IgD-negative memory B cell (primary cell): ENCODE measurements around the gene TOX3. TPM values are rescaled to one million over a fixed set of nuclear protein-coding genes. Genes with fewer than 3 reads are reported as not detected.

Experiments
- H3K27ac Mint-ChIP-seq, 3 donors: one replicate each; pipeline ENCODE4 v1.8.0; 2020 to 2022; ENCODE audit warnings: mild to moderate bottlenecking in 3 of 3, mixed read lengths in 3 of 3, moderate library complexity in 1 of 3
- H3K27me3 Mint-ChIP-seq: one replicate; pipeline ENCODE4 v1.8.0; 2021; ENCODE audit warnings: mixed read lengths
- H3K36me3 Mint-ChIP-seq: one replicate; pipeline ENCODE4 v1.8.0; 2020; ENCODE audit warnings: mild to moderate bottlenecking, mixed read lengths
- H3K4me1 Mint-ChIP-seq, 3 donors: one replicate each; pipeline ENCODE4 v1.8.0; 2020 to 2022; ENCODE audit warnings: mixed read lengths in 3 of 3, mild to moderate bottlenecking in 1 of 3
- H3K4me3 Mint-ChIP-seq, 4 donors: one replicate each; pipeline ENCODE4 v1.8.0; 2020 to 2022; ENCODE audit warnings: mild to moderate bottlenecking in 4 of 4, mixed read lengths in 4 of 4, moderate library complexity in 3 of 4
- H3K9me3 Mint-ChIP-seq, 3 donors: one replicate each; pipeline ENCODE4 v1.8.0; 2020 to 2021; ENCODE audit warnings: mixed read lengths in 3 of 3, mild to moderate bottlenecking in 1 of 3
- polyA plus RNA-seq: library from polyadenylated mRNA; unstranded; fragments of 300-500 nt; fragmentation: Illumina TruSeq; gene quantifications from one replicate; pipeline ENCODE4 v1.2.3, GENCODE V29; 2021

The TOX3 gene
- polyA plus RNA-seq: not detected

GRCh38 chr16:52547004-52547833, at the start of gene TOX3:
Gene TOX3, minus strand, starts transcription at chr16:52547143. Its CDS starts 420 bp downstream, at chr16:52546723.
- Mint-ChIP-seq H3K4me1 (peaks cover 0 to 3% (median 2%) of the 10 kb centered on the region in 3 donors), H3K4me3 (peak within 1 kb of the TSS in 1 of 4 donors; percentile 60), H3K36me3 (peaks cover 2% of the 10 kb centered on the region), H3K27me3 (peaks cover 30% of the 10 kb centered on the region), H3K27ac (no peak within 1 kb of the TSS), H3K9me3 (peaks cover 0 to 2% (median 2%) of the 10 kb centered on the region in 3 donors)

- peaks cover 2% of the 10 kb centered on the region for H3K36me3 Mint-ChIP-seq
- no peak overlapping the region for H3K27ac Mint-ChIP-seq
- peaks cover 2 to 5% (median 2%) of the 10 kb centered on the region in 3 donors for H3K9me3 Mint-ChIP-seq
- no peaks in the 10 kb centered on the region for H3K4me1 Mint-ChIP-seq
- no peak overlapping the region for H3K4me3 Mint-ChIP-seq
- H3K27me3 Mint-ChIP-seq: no peaks in the 10 kb centered on the region
These were observed 45.8 kb upstream of the TOX3 start for GRCh38 chr16:52592778-52593177.

- Mint-ChIP-seq H3K9me3 (peaks cover 0 to 4% (median 2%) of the 10 kb centered on the region in 3 donors), H3K4me3 (no peak overlapping the region), H3K4me1 (no peaks in the 10 kb centered on the region)
These were observed 45.1 kb upstream of the TOX3 start for GRCh38 chr16:52591934-52592592.

GRCh38 chr16:52591471-52591870, 44.5 kb upstream of the TOX3 start:
- Mint-ChIP-seq H3K9me3 (peaks cover 0 to 2% (median 0%) of the 10 kb centered on the region in 3 donors), H3K36me3 (peaks cover 2% of the 10 kb centered on the region), H3K4me1 (no peaks in the 10 kb centered on the region), H3K27me3 (no peaks in the 10 kb centered on the region), H3K27ac (no peak overlapping the region), H3K4me3 (no peak overlapping the region)

More at GRCh38 chr16:52591934-52592592, 45.1 kb upstream of the TOX3 start:
- H3K27me3 Mint-ChIP-seq: no peaks in the 10 kb centered on the region
- no peak overlapping the region for H3K27ac Mint-ChIP-seq
- peaks cover 2% of the 10 kb centered on the region for H3K36me3 Mint-ChIP-seq

DNA sequence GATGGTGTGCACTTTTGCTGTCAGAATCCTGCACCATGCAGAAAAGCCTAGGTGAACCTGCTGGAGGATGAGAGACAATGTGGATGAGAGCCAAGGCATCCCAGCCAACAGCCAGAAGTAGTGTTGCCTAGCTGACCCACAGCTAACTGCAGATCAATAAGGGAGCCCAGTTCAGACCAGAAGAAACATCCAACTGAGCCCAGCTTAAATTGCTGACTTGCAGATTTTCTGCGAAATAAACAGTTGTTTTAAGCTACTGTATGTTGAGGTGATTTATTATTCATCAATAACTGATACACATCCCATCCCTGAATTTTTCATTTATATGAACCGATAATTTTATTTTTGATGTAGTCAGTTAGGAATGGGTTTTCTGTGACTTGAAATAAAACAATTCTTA, 39.2 kb upstream of the TOX3 start:
- Mint-ChIP-seq H3K4me1 (no peaks in the 10 kb centered on the region), H3K36me3 (peaks cover 2% of the 10 kb centered on the region), H3K4me3 (no peak overlapping the region), H3K27me3 (no peaks in the 10 kb centered on the region), H3K27ac (no peak overlapping the region), H3K9me3 (peaks cover 0 to 5% (median 2%) of the 10 kb centered on the region in 3 donors)

GRCh38 chr16:52584354-52585320, 37.7 kb upstream of the TOX3 start:
- Mint-ChIP-seq H3K27me3 (no peaks in the 10 kb centered on the region), H3K9me3 (peaks cover 0 to 2% (median 2%) of the 10 kb centered on the region in 3 donors), H3K36me3 (peaks cover 2% of the 10 kb centered on the region), H3K4me3 (no peak overlapping the region), H3K27ac (no peak overlapping the region), H3K4me1 (no peaks in the 10 kb centered on the region)

DNA sequence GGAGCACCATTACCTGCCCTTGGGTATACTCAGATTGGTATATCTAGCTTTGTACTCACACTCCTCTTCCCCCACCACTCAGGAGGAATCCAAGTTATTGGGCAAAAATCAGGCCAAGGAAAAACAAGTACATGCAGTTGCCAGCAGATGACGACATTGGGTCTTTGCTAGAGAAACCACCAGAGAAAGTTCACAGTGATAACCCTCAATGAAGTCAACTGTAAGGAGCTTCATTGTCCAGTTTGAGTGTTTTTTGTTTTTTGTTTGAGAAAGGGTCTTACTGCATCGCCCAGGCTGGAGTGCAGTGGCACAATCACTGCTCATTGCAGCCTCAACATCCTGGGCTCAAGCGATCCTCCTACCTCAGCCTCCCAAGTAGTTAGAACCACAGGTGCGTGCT, 34.6 kb upstream of the TOX3 start:
- Mint-ChIP-seq H3K9me3 (peaks cover 0 to 2% (median 2%) of the 10 kb centered on the region in 3 donors), H3K4me1 (no peaks in the 10 kb centered on the region), H3K36me3 (no peaks in the 10 kb centered on the region), H3K27me3 (no peaks in the 10 kb centered on the region), H3K27ac (no peak overlapping the region), H3K4me3 (no peak overlapping the region)

GRCh38 chr16:52580488-52580887, 33.5 kb upstream of the TOX3 start:
- Mint-ChIP-seq H3K9me3 (peaks cover 0 to 2% (median 0%) of the 10 kb centered on the region in 3 donors), H3K27me3 (peaks cover 2% of the 10 kb centered on the region), H3K4me1 (no peaks in the 10 kb centered on the region), H3K36me3 (no peaks in the 10 kb centered on the region), H3K4me3 (no peak overlapping the region), H3K27ac (no peak overlapping the region)

GRCh38 chr16:52578829-52579498, 32.0 kb upstream of the TOX3 start:
- peaks cover 2% of the 10 kb centered on the region for H3K27me3 Mint-ChIP-seq
- H3K36me3 Mint-ChIP-seq: no peaks in the 10 kb centered on the region
- no peaks in the 10 kb centered on the region for H3K9me3 Mint-ChIP-seq
- no peaks in the 10 kb centered on the region for H3K4me1 Mint-ChIP-seq
- no peak overlapping the region for H3K27ac Mint-ChIP-seq
- peak overlapping the region in 1 of 4 donors; percentile 39 for H3K4me3 Mint-ChIP-seq

DNA sequence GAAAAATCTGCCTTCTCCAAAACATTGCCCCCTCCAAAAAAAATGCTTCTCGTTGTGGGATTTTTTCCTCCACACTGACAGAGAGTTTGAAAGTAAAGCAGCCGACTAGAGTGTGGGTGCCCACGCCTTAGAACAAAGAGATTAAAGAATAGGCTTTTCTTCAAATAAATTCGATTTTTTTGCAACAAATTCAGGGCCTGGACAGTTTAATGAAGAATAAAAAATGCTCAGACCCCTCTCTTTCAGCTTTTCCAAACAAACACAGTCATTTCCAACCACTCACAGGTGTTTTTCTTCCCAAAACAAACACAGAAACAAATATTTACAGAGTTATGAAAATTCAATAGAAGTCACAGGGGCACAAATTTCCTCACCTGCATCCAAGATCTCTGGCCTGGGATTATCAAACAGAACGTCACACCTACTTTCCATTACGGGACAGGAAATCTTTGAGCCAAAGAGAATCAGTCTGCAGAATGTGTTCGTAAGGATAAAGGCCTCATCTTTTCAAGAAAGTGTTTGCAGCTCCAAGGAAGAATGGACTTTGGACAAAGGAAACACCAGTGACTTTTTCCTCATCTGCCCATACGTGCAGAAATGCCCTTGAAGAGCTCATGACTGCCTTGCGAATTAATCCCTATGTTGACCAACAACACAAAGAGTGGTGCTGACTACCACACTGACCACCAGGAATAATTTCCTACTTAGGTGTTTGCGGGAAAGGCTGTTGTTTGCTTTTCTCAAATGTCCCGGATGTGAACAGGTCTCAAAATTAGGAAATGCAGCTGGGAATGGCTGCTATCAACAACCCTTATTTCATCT, 31.3 kb upstream of the TOX3 start:
- no peaks in the 10 kb centered on the region for H3K4me1 Mint-ChIP-seq
- H3K27me3 Mint-ChIP-seq: peaks cover 2% of the 10 kb centered on the region
- no peak overlapping the region for H3K4me3 Mint-ChIP-seq
- no peak overlapping the region for H3K27ac Mint-ChIP-seq
- H3K9me3 Mint-ChIP-seq: no peaks in the 10 kb centered on the region
- H3K36me3 Mint-ChIP-seq: no peaks in the 10 kb centered on the region

GRCh38 chr16:52577130-52577706, 30.3 kb upstream of the TOX3 start:
- no peaks in the 10 kb centered on the region for H3K36me3 Mint-ChIP-seq
- H3K4me1 Mint-ChIP-seq: no peaks in the 10 kb centered on the region
- peaks cover 2% of the 10 kb centered on the region for H3K27me3 Mint-ChIP-seq
- no peaks in the 10 kb centered on the region for H3K9me3 Mint-ChIP-seq
- H3K27ac Mint-ChIP-seq: no peak overlapping the region
- no peak overlapping the region for H3K4me3 Mint-ChIP-seq

GRCh38 chr16:52573365-52574299, 26.7 kb upstream of the TOX3 start:
- Mint-ChIP-seq H3K4me1 (no peaks in the 10 kb centered on the region), H3K36me3 (no peaks in the 10 kb centered on the region), H3K27me3 (peaks cover 2% of the 10 kb centered on the region), H3K4me3 (no peak overlapping the region), H3K27ac (no peak overlapping the region), H3K9me3 (peaks cover 1 to 7% (median 3%) of the 10 kb centered on the region in 3 donors)
